CD8-positive, alpha-beta memory T cell (primary cell): ENCODE measurements around the gene CLMN. TPM values are rescaled to one million over a fixed set of nuclear protein-coding genes. Genes with fewer than 3 reads are reported as not detected.

Experiments used
- CTCF ChIA-PET: fragments of 350-600 bp; sonication (Branson Sonifier 250); formaldehyde crosslinking; loops from one replicate; lab custom pipeline; 2021; ENCODE audit warnings: antibody characterized with exemption; lab: Charles Lee
- POLR2A ChIA-PET: fragments of 350-600 bp; sonication (Branson Sonifier 250); formaldehyde crosslinking; loops from one replicate; lab custom pipeline; 2021; ENCODE audit warnings: antibody characterized with exemption; lab: Charles Lee
- DNase-seq, 5 donors: peaks; one replicate each; pipeline versions ENCODE4 v3.0.0 to v3.0.0-alpha.2; 2020 to 2022; ENCODE audit warnings: mixed read lengths in 1 of 5
- H3K27ac ChIP-seq: one replicate; pipeline ENCODE4 v1.7.0; 2013; ENCODE audit warnings: low read depth, mild to moderate bottlenecking, low read length, moderate library complexity
- H3K27me3 ChIP-seq: 2 replicates; pipeline ENCODE4 v1.7.0; 2013; ENCODE audit warnings: low read length, mild to moderate bottlenecking; ENCODE audit not compliant: insufficient read depth, poor library complexity, severe bottlenecking
- H3K36me3 ChIP-seq: 2 replicates; pipeline ENCODE4 v1.7.0; 2013; ENCODE audit warnings: mild to moderate bottlenecking, low read length, moderate library complexity; ENCODE audit not compliant: insufficient read depth
- H3K4me1 ChIP-seq: 2 replicates; pipeline ENCODE4 v1.7.0; 2013; ENCODE audit warnings: mild to moderate bottlenecking, low read length, moderate library complexity; ENCODE audit not compliant: insufficient read depth
- H3K4me3 ChIP-seq: 2 replicates; pipeline ENCODE4 v1.7.0; 2013; ENCODE audit warnings: mild to moderate bottlenecking, low read length
- H3K9me3 ChIP-seq: 2 replicates; pipeline ENCODE4 v1.7.0; 2013; ENCODE audit warnings: mild to moderate bottlenecking, low read length
- H3K27ac Mint-ChIP-seq, 8 donors: one replicate each; pipeline ENCODE4 v1.8.0; 2020 to 2021; ENCODE audit warnings: mixed read lengths in 8 of 8, mild to moderate bottlenecking in 6 of 8, inconsistent platforms in 3 of 8, moderate library complexity in 3 of 8
- H3K27me3 Mint-ChIP-seq, 2 donors: one replicate each; pipeline ENCODE4 v1.8.0; 2020 to 2021; ENCODE audit warnings: mixed read lengths in 2 of 2, mild to moderate bottlenecking in 1 of 2, moderate library complexity in 1 of 2
- H3K36me3 Mint-ChIP-seq, 3 donors: one replicate each; pipeline ENCODE4 v1.8.0; 2020 to 2021; ENCODE audit warnings: mixed read lengths in 3 of 3, inconsistent platforms in 1 of 3, mild to moderate bottlenecking in 1 of 3
- H3K4me1 Mint-ChIP-seq, 3 donors: one replicate each; pipeline ENCODE4 v1.8.0; 2020 to 2021; ENCODE audit warnings: mixed read lengths in 3 of 3, inconsistent platforms in 1 of 3, mild to moderate bottlenecking in 1 of 3
- H3K4me3 Mint-ChIP-seq, 7 donors: one replicate each; pipeline ENCODE4 v1.8.0; 2020 to 2021; ENCODE audit warnings: mixed read lengths in 7 of 7, mild to moderate bottlenecking in 6 of 7, moderate library complexity in 4 of 7, inconsistent platforms in 2 of 7
- H3K9me3 Mint-ChIP-seq, 5 donors: one replicate each; pipeline ENCODE4 v1.8.0; 2020 to 2022; ENCODE audit warnings: mixed read lengths in 5 of 5, mild to moderate bottlenecking in 3 of 5, moderate library complexity in 2 of 5, inconsistent platforms in 1 of 5
- polyA plus RNA-seq: library from polyadenylated mRNA; unstranded; fragments of 300-500 nt; fragmentation: Illumina TruSeq; gene quantifications from one replicate; pipeline ENCODE4 v1.2.3, GENCODE V29; 2021
- total RNA-seq, 2 experiments: library from RNA; stranded (reverse); gene quantifications; one replicate each; pipeline ENCODE4 v1.2.3, GENCODE V29; 2021

CLMN gene
- total and polyA plus RNA-seq, 3 experiments from 2014 or later: 0.15 to 0.72 (median 0.29) TPM

DNA sequence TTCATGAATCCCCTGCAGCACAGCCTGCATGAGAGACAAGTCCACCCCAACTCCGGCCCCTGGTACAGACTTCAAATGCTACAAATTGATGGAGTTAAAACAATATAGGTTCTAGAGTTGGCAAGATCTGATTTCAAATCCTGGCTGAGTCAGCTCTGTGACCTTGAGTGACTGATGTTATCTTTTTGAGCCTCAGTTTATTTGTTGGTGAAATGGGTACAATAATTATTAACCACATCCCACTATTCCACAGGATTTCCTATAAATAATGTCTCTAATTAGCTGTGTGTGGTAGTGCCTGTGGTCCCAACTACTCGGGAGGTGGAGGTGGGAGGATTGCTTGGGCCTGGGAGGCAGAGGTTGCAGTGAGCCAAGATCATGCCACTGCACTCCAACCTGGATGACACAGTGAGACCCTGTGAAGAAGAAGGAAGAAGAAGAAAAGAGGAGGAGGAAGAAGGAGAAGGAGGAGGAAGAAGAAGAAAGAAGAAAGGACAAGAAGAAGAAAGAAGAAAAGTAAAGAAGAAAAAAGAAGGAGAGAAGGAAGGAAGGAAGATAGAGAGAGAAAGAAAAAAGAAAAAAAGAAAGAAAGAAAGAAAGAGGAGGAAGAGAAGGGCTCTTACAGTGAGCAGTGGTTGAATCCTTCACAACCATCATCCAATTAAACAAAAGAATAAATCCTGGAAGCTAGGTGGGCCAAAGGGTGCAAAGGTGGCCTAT lies 122.7 kb downstream of the CLMN start:
- Mint-ChIP-seq H3K4me1 (peaks cover 0 to 6% (median 2%) of the 10 kb centered on the region in 3 donors), H3K36me3 (no peaks in the 10 kb centered on the region), H3K4me3 (no peak overlapping the region), H3K9me3 (no peaks in the 10 kb centered on the region), H3K27me3 (peaks cover 3 to 14% of the 10 kb centered on the region in 2 donors), H3K27ac (no peak overlapping the region)
- no peaks in the 10 kb centered on the region for H3K9me3 ChIP-seq
- H3K4me3 ChIP-seq: no peak overlapping the region
- no peaks in the 10 kb centered on the region for H3K4me1 ChIP-seq
- CTCF ChIA-PET: no interaction called here
- H3K27me3 ChIP-seq: no peaks in the 10 kb centered on the region
- POLR2A ChIA-PET: no interaction called here
- H3K36me3 ChIP-seq: no peaks in the 10 kb centered on the region
- no peak overlapping the region for H3K27ac ChIP-seq
- no peak for DNase-seq

DNA sequence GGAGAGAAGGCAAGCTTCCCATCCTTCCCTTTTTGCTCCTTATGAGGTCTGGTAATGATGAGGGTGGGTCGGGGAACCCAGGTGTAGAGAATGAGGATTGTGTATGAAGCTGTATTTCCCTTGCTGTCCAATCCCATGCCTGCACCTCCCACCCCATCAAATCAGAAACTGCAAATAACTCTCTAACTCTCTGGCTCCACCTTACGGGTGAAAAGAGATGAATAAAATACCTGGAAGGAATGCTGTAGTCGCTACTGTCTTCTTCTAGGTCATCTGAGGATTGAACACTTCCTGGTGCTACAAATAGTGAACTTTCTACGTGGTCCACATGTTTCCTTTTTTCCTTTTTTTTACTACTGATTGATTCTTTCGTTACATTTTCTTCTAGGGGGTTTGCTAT lies 123.4 kb downstream of the CLMN start:
- Histone ChIP-seq H3K27me3 (no peaks in the 10 kb centered on the region), H3K4me1 (no peaks in the 10 kb centered on the region), H3K27ac (no peak overlapping the region), H3K4me3 (no peak overlapping the region), H3K36me3 (no peaks in the 10 kb centered on the region), H3K9me3 (no peaks in the 10 kb centered on the region)
- H3K9me3 Mint-ChIP-seq: no peaks in the 10 kb centered on the region
- no peak overlapping the region for H3K4me3 Mint-ChIP-seq
- CTCF ChIA-PET: interaction anchor here (0.6 kb wide), 1 partner anchor 95 kb away, joined by 3 read pairs; no protein-coding TSS in a partner anchor
- no peaks in the 10 kb centered on the region for H3K36me3 Mint-ChIP-seq
- POLR2A ChIA-PET: interaction anchor here (0.6 kb wide), 1 partner anchor 124 kb away, joined by 3 read pairs; no protein-coding TSS in a partner anchor
- H3K4me1 Mint-ChIP-seq: peaks cover 0 to 6% (median 2%) of the 10 kb centered on the region in 3 donors
- DNase-seq: peak in 1 of 5 donors; percentile 16
- peaks cover 3 to 10% of the 10 kb centered on the region in 2 donors for H3K27me3 Mint-ChIP-seq
- H3K27ac Mint-ChIP-seq: no peak overlapping the region

DNA sequence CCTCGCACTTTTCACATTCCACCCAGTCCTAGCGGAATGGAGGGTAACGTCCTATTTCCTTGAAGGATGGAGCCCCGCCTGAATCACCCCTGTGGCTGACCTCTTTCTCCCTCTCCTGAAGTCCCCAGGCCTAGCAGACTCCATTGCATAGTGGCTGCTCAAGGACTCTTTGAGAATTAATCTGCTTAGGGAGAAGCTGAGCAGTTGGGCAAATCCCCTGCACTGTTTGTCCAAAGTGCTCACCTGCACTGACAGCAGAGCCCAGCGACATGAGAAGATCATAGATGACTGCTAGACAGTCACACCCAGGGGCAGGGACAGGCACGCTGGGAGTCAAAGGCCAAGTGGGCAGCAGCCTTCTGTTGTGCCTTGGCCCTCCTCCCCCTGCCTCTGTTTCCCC lies 124.7 kb downstream of the CLMN start:
- ChIA-PET POLR2A (no interaction called here), CTCF (no interaction called here)
- Mint-ChIP-seq H3K4me3 (no peak overlapping the region), H3K9me3 (no peaks in the 10 kb centered on the region), H3K27ac (no peak overlapping the region), H3K4me1 (peaks cover 0 to 6% (median 2%) of the 10 kb centered on the region in 3 donors), H3K27me3 (peaks cover 2 to 10% of the 10 kb centered on the region in 2 donors), H3K36me3 (no peaks in the 10 kb centered on the region)
- no peak for DNase-seq
- Histone ChIP-seq H3K9me3 (no peaks in the 10 kb centered on the region), H3K4me3 (no peak overlapping the region), H3K36me3 (no peaks in the 10 kb centered on the region), H3K27me3 (no peaks in the 10 kb centered on the region), H3K4me1 (no peaks in the 10 kb centered on the region), H3K27ac (no peak overlapping the region)

DNA sequence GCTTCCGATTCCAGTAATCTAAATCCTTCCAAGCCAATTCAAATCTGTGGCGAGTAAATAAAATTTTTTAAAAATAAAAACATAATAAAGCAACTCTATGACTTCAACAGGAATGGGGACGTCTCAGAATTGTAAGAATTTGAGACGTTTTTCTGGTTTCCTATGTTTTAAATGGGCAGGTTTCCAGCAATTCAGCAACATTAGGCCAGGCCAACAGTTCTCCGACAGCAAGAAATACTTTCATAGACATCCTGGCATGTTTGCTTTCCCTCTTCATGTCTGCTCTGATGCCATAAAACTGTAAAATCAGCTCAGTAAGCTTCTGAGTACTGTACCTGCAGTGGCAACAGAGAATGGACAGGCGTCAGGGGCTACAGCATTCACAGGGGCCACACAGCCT lies 126.6 kb downstream of the CLMN start:
- H3K9me3 ChIP-seq: no peaks in the 10 kb centered on the region
- no peak overlapping the region for H3K4me3 ChIP-seq
- DNase-seq: no peak
- H3K27ac ChIP-seq: no peak overlapping the region
- no peaks in the 10 kb centered on the region for H3K4me1 ChIP-seq
- peaks cover 5 to 18% of the 10 kb centered on the region in 2 donors for H3K27me3 Mint-ChIP-seq
- ChIA-PET CTCF (no interaction called here), POLR2A (no interaction called here)
- no peak overlapping the region for H3K27ac Mint-ChIP-seq
- no peaks in the 10 kb centered on the region for H3K36me3 ChIP-seq
- H3K9me3 Mint-ChIP-seq: no peaks in the 10 kb centered on the region
- peaks cover 0 to 6% (median 2%) of the 10 kb centered on the region in 3 donors for H3K4me1 Mint-ChIP-seq
- H3K4me3 Mint-ChIP-seq: no peak overlapping the region
- no peaks in the 10 kb centered on the region for H3K27me3 ChIP-seq
- peaks cover 0 to 1% (median 0%) of the 10 kb centered on the region in 3 donors for H3K36me3 Mint-ChIP-seq

DNA sequence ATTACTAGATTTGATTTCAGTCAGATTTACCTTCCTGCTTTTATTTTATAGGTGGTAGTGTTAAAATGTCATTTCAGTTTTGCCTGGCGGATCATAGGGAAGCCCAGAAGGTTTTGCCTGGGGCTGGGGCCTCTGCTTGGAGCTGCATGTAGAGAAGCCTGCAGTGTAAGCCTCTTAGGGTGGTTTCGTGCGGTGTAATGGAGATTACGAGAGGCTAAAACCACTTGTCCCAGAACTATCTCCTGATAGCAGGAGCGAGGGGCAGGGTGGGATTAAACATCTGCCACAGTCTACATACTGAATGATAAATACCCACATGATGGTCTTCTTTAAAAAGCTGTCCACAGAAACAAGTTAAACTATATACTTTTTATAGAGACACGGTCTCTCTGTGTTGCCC lies 127.4 kb downstream of the CLMN start:
- Mint-ChIP-seq H3K4me3 (no peak overlapping the region), H3K27ac (no peak overlapping the region), H3K36me3 (peaks cover 0 to 1% (median 0%) of the 10 kb centered on the region in 3 donors), H3K27me3 (peaks cover 8 to 23% of the 10 kb centered on the region in 2 donors), H3K9me3 (no peaks in the 10 kb centered on the region), H3K4me1 (peaks cover 0 to 6% (median 2%) of the 10 kb centered on the region in 3 donors)
- Histone ChIP-seq H3K27me3 (no peaks in the 10 kb centered on the region), H3K4me3 (no peak overlapping the region), H3K4me1 (no peaks in the 10 kb centered on the region), H3K36me3 (no peaks in the 10 kb centered on the region), H3K9me3 (no peaks in the 10 kb centered on the region), H3K27ac (no peak overlapping the region)
- no peak for DNase-seq
- POLR2A ChIA-PET: no interaction called here
- CTCF ChIA-PET: no interaction called here

DNA sequence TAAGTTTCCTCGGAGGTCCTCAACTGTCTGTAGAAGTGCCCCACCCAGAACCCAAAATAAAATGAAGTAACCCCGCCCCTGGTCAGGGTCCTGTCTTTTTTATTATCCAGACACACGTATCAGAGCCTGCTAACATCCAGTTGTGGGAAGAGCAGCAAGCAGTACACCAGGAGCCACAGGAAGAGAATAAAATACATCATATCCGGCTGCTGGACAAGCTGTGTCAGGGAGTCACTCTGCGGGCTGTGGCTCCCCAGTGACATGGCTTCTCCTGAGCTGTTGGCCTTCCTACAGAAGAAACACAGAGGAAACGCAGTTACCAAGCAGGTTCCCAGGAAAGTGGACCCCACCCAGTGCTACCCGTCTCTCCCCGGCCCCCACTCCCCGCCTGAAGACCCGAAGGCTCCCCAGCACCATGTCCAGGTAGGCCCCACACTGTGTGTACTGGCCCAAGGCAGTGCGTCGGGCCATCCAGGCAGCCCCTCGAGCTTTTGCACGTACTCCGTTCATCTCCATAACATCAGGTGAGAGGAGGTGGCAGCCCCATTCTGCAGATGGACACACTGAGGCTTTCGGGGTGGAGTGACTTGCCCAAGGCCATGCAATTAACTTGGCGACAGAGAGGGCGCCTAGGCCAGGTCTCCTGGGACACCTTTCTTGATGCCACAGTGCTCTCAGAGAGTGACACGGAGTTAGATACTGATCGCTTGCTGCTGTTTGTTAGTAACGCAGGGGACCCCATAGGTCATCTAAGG lies 128.1 kb downstream of the CLMN start:
- Histone ChIP-seq H3K27ac (no peak overlapping the region), H3K36me3 (no peaks in the 10 kb centered on the region), H3K27me3 (no peaks in the 10 kb centered on the region), H3K4me1 (no peaks in the 10 kb centered on the region), H3K9me3 (no peaks in the 10 kb centered on the region), H3K4me3 (no peak overlapping the region)
- no peak overlapping the region for H3K27ac Mint-ChIP-seq
- peaks cover 0 to 1% (median 0%) of the 10 kb centered on the region in 3 donors for H3K36me3 Mint-ChIP-seq
- peaks cover 11 to 30% of the 10 kb centered on the region in 2 donors for H3K27me3 Mint-ChIP-seq
- ChIA-PET CTCF (no interaction called here), POLR2A (no interaction called here)
- no peak for DNase-seq
- peaks cover 0 to 6% (median 2%) of the 10 kb centered on the region in 3 donors for H3K4me1 Mint-ChIP-seq
- no peaks in the 10 kb centered on the region for H3K9me3 Mint-ChIP-seq
- no peak overlapping the region for H3K4me3 Mint-ChIP-seq

DNA sequence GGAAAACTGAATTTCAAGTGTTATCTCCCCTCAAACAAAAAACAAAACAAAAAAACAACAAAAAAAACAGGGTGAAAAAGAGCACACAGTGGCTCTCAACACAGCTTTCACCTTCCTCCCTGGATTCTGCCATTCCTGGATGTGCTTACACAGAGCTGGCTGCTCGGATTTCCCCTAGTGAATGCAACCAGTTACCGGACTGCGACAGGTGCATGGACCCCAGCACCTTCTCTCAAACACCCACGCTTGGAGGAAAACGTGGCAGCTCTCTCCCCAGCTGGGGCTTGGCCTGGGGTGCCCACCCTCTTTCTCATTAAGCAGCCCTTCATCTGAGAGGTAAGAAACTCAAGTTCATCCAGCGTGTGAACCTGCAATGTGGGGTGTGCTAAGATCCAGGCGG lies 128.9 kb downstream of the CLMN start:
- ChIA-PET POLR2A (no interaction called here), CTCF (no interaction called here)
- no peak overlapping the region for H3K4me3 ChIP-seq
- Mint-ChIP-seq H3K27ac (no peak overlapping the region), H3K4me1 (no peaks in the 10 kb centered on the region), H3K4me3 (no peak overlapping the region), H3K36me3 (peaks cover 0 to 1% (median 0%) of the 10 kb centered on the region in 3 donors), H3K9me3 (no peaks in the 10 kb centered on the region), H3K27me3 (peaks cover 13 to 33% of the 10 kb centered on the region in 2 donors)
- no peaks in the 10 kb centered on the region for H3K36me3 ChIP-seq
- no peak overlapping the region for H3K27ac ChIP-seq
- H3K4me1 ChIP-seq: no peaks in the 10 kb centered on the region
- H3K9me3 ChIP-seq: no peaks in the 10 kb centered on the region
- no peaks in the 10 kb centered on the region for H3K27me3 ChIP-seq
- no peak for DNase-seq

DNA sequence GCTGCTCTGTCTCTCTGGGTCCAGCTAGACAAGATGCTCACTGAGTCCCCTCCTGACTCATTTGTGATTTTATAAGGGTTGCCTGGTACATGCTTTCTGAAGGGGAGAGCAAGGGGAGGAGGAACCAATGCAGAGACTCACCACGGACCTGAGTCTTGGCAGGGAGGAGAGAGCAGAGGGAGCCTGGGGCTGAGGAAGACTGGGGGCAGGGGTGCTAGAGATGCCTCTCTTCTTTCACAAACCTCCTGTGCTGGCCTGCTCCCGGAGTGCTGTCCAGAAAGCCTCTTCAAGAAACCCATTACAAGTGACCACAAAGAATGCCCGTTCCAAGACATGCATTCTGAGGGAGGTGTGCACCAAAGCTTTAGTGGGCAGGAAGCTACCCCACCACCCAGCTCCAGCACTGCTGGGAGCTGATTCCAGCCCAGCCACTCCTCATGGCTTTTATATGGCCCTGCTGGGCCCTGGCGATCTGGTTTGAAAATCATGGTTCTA lies 129.3 kb downstream of the CLMN start:
- H3K27ac Mint-ChIP-seq: no peak overlapping the region
- no peaks in the 10 kb centered on the region for H3K4me1 ChIP-seq
- H3K27ac ChIP-seq: no peak overlapping the region
- H3K36me3 Mint-ChIP-seq: peaks cover 0 to 1% (median 0%) of the 10 kb centered on the region in 3 donors
- no peaks in the 10 kb centered on the region for H3K36me3 ChIP-seq
- no peak overlapping the region for H3K4me3 Mint-ChIP-seq
- no peaks in the 10 kb centered on the region for H3K9me3 Mint-ChIP-seq
- H3K27me3 Mint-ChIP-seq: peaks cover 17 to 37% of the 10 kb centered on the region in 2 donors
- POLR2A ChIA-PET: no interaction called here
- no peaks in the 10 kb centered on the region for H3K4me1 Mint-ChIP-seq
- H3K27me3 ChIP-seq: peaks cover 2% of the 10 kb centered on the region
- no peak overlapping the region for H3K4me3 ChIP-seq
- CTCF ChIA-PET: no interaction called here
- H3K9me3 ChIP-seq: no peaks in the 10 kb centered on the region
- DNase-seq: no peak
